H1 (cell line): Measurements from ENCODE around the gene ECI1. TPM values are rescaled to one million over a fixed set of nuclear protein-coding genes. Genes with fewer than 3 reads are reported as not detected.

Experiments
- CTCF ChIA-PET: fragments of 300-600 bp; sonication (Branson Sonifier 250); formaldehyde crosslinking; loops from one replicate; lab custom pipeline; 2021; ENCODE audit not compliant: partially characterized antibody; lab: Charles Lee
- POLR2A ChIA-PET: fragments of 300-600 bp; sonication (Branson Sonifier 250); formaldehyde crosslinking; loops from one replicate; lab custom pipeline; 2021; ENCODE audit warnings: inconsistent platforms; ENCODE audit not compliant: partially characterized antibody; lab: Charles Lee
- DNase-seq, 2 experiments: peaks; one replicate each; pipeline versions ENCODE4 v3.0.0 to v3.0.0-alpha.2; 2010 to 2022; ENCODE audit warnings: low spot score in 2 of 2, low read depth in 1 of 2, mixed read lengths in 1 of 2
- FAIRE-seq: peaks from 2 replicates; lab custom pipeline; 2011; peaks lifted over from hg19 to GRCh38; lab: Jason Lieb, UNC
- H2AFZ ChIP-seq: 2 replicates; pipeline ENCODE4 v1.8.1; 2012; ENCODE audit warnings: low read length, inconsistent platforms
- H2AK5ac ChIP-seq: 2 replicates; pipeline ENCODE4 v1.6.1; 2013; ENCODE audit warnings: low read depth, low read length
- H2BK120ac ChIP-seq: replicated peaks from 2 replicates; pipeline ENCODE3; 2013; ENCODE audit warnings: low read depth, low read length, inconsistent platforms
- H2BK12ac ChIP-seq: 2 replicates; pipeline ENCODE4 v1.6.1; 2013; ENCODE audit warnings: low read depth, low read length
- H2BK15ac ChIP-seq: 2 replicates; pipeline ENCODE4 v1.6.1; 2013; ENCODE audit warnings: low read length
- H2BK20ac ChIP-seq: 2 replicates; pipeline ENCODE4 v1.6.1; 2013; ENCODE audit warnings: low read length
- H2BK5ac ChIP-seq: 2 replicates; pipeline ENCODE4 v1.6.1; 2013; ENCODE audit warnings: low read depth, low read length
- H3K14ac ChIP-seq: 2 replicates; pipeline ENCODE4 v1.6.1; 2013; ENCODE audit warnings: inconsistent platforms; ENCODE audit not compliant: insufficient read length
- H3K18ac ChIP-seq: 2 replicates; pipeline ENCODE4 v1.6.1; 2013; ENCODE audit warnings: low read length; ENCODE audit errors: extremely low read depth
- H3K23ac ChIP-seq: 2 replicates; pipeline ENCODE4 v1.6.1; 2013; ENCODE audit warnings: inconsistent platforms; ENCODE audit not compliant: insufficient read length
- H3K23me2 ChIP-seq: 2 replicates; pipeline ENCODE4 v1.6.1; 2013; ENCODE audit warnings: low read depth, low read length
- H3K27ac ChIP-seq: 2 replicates; pipeline ENCODE4 v1.6.1; 2011; ENCODE audit warnings: low read depth, low read length, inconsistent platforms
- H3K27me3 ChIP-seq, 4 experiments: replicated peaks in 1 of 4; 1 replicate in 1 of 4; 2 replicates in 3 of 4; pipeline versions ENCODE4 v1.6.1 to v1.8.1; 2011 to 2013; ENCODE audit warnings: low read length in 3 of 4, mild to moderate bottlenecking in 3 of 4, inconsistent platforms in 2 of 4, mixed read lengths in 2 of 4, moderate library complexity in 1 of 4; ENCODE audit not compliant: control insufficient read depth in 3 of 4, insufficient read depth in 3 of 4; ENCODE audit errors: extremely low read depth in 1 of 4
- H3K36me3 ChIP-seq, 4 experiments: 2 replicates each; pipeline versions ENCODE4 v1.6.1 to v1.8.1; 2011 to 2013; ENCODE audit warnings: mild to moderate bottlenecking in 4 of 4, low read length in 3 of 4, moderate library complexity in 2 of 4, control low read depth in 1 of 4, inconsistent platforms in 1 of 4; ENCODE audit not compliant: insufficient read depth in 4 of 4, control insufficient read depth in 2 of 4
- H3K4ac ChIP-seq: replicated peaks from 2 replicates; pipeline ENCODE3; 2013; ENCODE audit warnings: low read length, low read depth, mixed read lengths, inconsistent platforms; ENCODE audit not compliant: insufficient read length
- H3K4me1 ChIP-seq, 4 experiments: replicated peaks in 1 of 4; 1 replicate in 1 of 4; 2 replicates in 3 of 4; pipeline versions ENCODE4 v1.6.1 to v1.8.1; 2011 to 2013; ENCODE audit warnings: low read length in 3 of 4, inconsistent platforms in 2 of 4, mixed read lengths in 1 of 4; ENCODE audit not compliant: insufficient read depth in 4 of 4, control insufficient read depth in 3 of 4
- H3K4me2 ChIP-seq, 2 experiments: 2 replicates each; pipeline versions ENCODE4 v1.6.1 to v1.8.1; 2011 to 2013; ENCODE audit warnings: low read depth in 2 of 2, low read length in 2 of 2, control low read depth in 1 of 2, inconsistent platforms in 1 of 2, mild to moderate bottlenecking in 1 of 2; ENCODE audit not compliant: insufficient read depth in 1 of 2
- H3K4me3 ChIP-seq, 4 experiments: fragments of 200-600, 300-600 bp in 1 of 4; sonication (generic), shearing (Covaris generic), sonication (Bioruptor Twin) in 1 of 4; 2 replicates each; pipeline versions ENCODE4 v1.5.1 to v1.8.1; 2011 to 2016; ENCODE audit warnings: low read length in 4 of 4, low read depth in 3 of 4, control low read depth in 2 of 4, inconsistent platforms in 2 of 4, mild to moderate bottlenecking in 2 of 4, mixed read lengths in 1 of 4, moderate library complexity in 1 of 4; ENCODE audit not compliant: insufficient read depth in 2 of 4; ENCODE audit errors: extremely low read depth in 1 of 4
- H3K56ac ChIP-seq: replicated peaks from 2 replicates; pipeline ENCODE3; 2013; ENCODE audit warnings: low read depth, mild to moderate bottlenecking, mixed read lengths, low read length, inconsistent platforms; ENCODE audit not compliant: insufficient read length
- H3K79me1 ChIP-seq: 2 replicates; pipeline ENCODE4 v1.6.1; 2013; ENCODE audit warnings: low read depth, low read length, control low read depth
- H3K79me2 ChIP-seq, 2 experiments: 2 replicates each; pipeline versions ENCODE4 v1.6.1 to v1.8.1; 2012 to 2013; ENCODE audit warnings: low read length in 2 of 2, mild to moderate bottlenecking in 2 of 2, inconsistent platforms in 1 of 2; ENCODE audit not compliant: insufficient read depth in 2 of 2, control insufficient read depth in 1 of 2
- H3K9ac ChIP-seq, 4 experiments: replicated peaks in 1 of 4; 1 replicate in 1 of 4; 2 replicates in 3 of 4; pipeline versions ENCODE4 v1.6.1 to v1.8.1; 2011 to 2013; ENCODE audit warnings: low read depth in 3 of 4, low read length in 3 of 4, control low read depth in 2 of 4, mild to moderate bottlenecking in 2 of 4, moderate library complexity in 2 of 4, inconsistent platforms in 1 of 4; ENCODE audit errors: extremely low read depth in 1 of 4
- H3K9me3 ChIP-seq, 2 experiments: 2 replicates each; pipeline versions ENCODE4 v1.6.1 to v1.8.1; 2012 to 2013; ENCODE audit warnings: mild to moderate bottlenecking in 2 of 2, moderate library complexity in 2 of 2, control low read depth in 1 of 2, inconsistent platforms in 1 of 2, low read depth in 1 of 2, low read length in 1 of 2, mixed read lengths in 1 of 2; ENCODE audit not compliant: insufficient read depth in 2 of 2
- H4K20me1 ChIP-seq, 2 experiments: replicated peaks in 1 of 2; 2 replicates each; pipeline versions ENCODE3 to v1.8.1; 2011 to 2013; ENCODE audit warnings: inconsistent platforms in 2 of 2, low read length in 2 of 2, mild to moderate bottlenecking in 1 of 2; ENCODE audit not compliant: insufficient read depth in 2 of 2, control insufficient read depth in 1 of 2
- H4K5ac ChIP-seq: 2 replicates; pipeline ENCODE4 v1.6.1; 2013; ENCODE audit warnings: low read length, low read depth, mixed read lengths, inconsistent platforms; ENCODE audit not compliant: insufficient read length
- H4K8ac ChIP-seq: 2 replicates; pipeline ENCODE4 v1.8.0; 2013; ENCODE audit warnings: mild to moderate bottlenecking, moderate library complexity, low read length, inconsistent platforms; ENCODE audit not compliant: insufficient read depth; ENCODE audit errors: extremely low read depth
- H4K91ac ChIP-seq: replicated peaks from 2 replicates; pipeline ENCODE3; 2013; ENCODE audit warnings: low read length, mixed read lengths, inconsistent platforms; ENCODE audit not compliant: insufficient read length
- BACH1 ChIP-seq: IDR thresholded peaks from 2 replicates; pipeline ENCODE4 v1.6.1; 2012; ENCODE audit warnings: low read length, improper control_type of control experiment
- EZH2 ChIP-seq: fragments of 200-600 bp; sonication (generic); IDR thresholded peaks from 2 replicates; pipeline ENCODE4 v1.7.1; 2012; ENCODE audit warnings: low read depth, mild to moderate bottlenecking, moderate library complexity, low read length, inconsistent platforms; ENCODE audit not compliant: severe bottlenecking
- GABPA ChIP-seq: IDR thresholded peaks from 2 replicates; pipeline ENCODE4 v1.6.1; 2011; ENCODE audit warnings: mild to moderate bottlenecking, low read length, moderate library complexity, borderline replicate concordance; ENCODE audit not compliant: insufficient read depth
- RAD21 ChIP-seq, 2 experiments: IDR thresholded peaks in 1 of 2; conservative IDR thresholded peaks in 1 of 2; 2 replicates each; pipeline ENCODE4 v1.6.1; 2011; ENCODE audit warnings: low read depth in 2 of 2, low read length in 2 of 2, improper control_type of control experiment in 1 of 2, inconsistent platforms in 1 of 2, mild to moderate bottlenecking in 1 of 2, moderate library complexity in 1 of 2
- SIX5 ChIP-seq: IDR thresholded peaks from 2 replicates; pipeline ENCODE4 v1.6.1; 2011; ENCODE audit warnings: mild to moderate bottlenecking, low read depth, low read length
- SP2 ChIP-seq: IDR thresholded peaks from 2 replicates; pipeline ENCODE4 v1.6.1; 2012; ENCODE audit warnings: mild to moderate bottlenecking, low read length, inconsistent platforms
- SP4 ChIP-seq: IDR thresholded peaks from 2 replicates; pipeline ENCODE4 v1.6.1; 2012; ENCODE audit warnings: low read length, inconsistent platforms
- WGBS, 2 experiments: shearing (Covaris generic) in 1 of 2; methylation state at CpG; one replicate each; pipeline versions ENCODE4 v1.1.6 to v1.1.7; 2013 to 2015; ENCODE audit warnings: low lambda C conversion rate in 2 of 2, mixed read lengths in 2 of 2, inconsistent platforms in 1 of 2, low coverage in 1 of 2, missing lambda C conversion rate in 1 of 2; ENCODE audit not compliant: insufficient replicate concordance in 2 of 2, insufficient coverage in 1 of 2, insufficient read length in 1 of 2; ENCODE audit errors: extremely low coverage in 1 of 2, missing lambda C conversion rate in 1 of 2; 5-methylcytosine and 5-hydroxymethylcytosine counted together
- polyA plus RNA-seq, 7 experiments: library from polyadenylated mRNA; depleted of rRNA in 3 of 7; stranded (reverse) in 5 of 7; unstranded in 2 of 7; fragments of >200 nt in 5 of 7; fragments of 200-250 nt in 2 of 7; gene quantifications; 1 replicate in 5 of 7; 2 replicates in 1 of 7; 4 replicates in 1 of 7; pipeline versions ENCODE4 v1.2.1 to v1.2.3, GENCODE V29; 2011 to 2013; ENCODE audit warnings: missing spikeins in 2 of 7, mixed read lengths in 2 of 7
- total RNA-seq: library from RNA; stranded (reverse); fragmentation: NEBNext Ultra II Directional; extraction: Animal tissue kit (Norgen Biotek cat#: 25700); gene quantifications from 2 replicates; pipeline ENCODE4 v1.2.1, GENCODE V29; 2021
- TF ChIP-seq, protein P1 (sequence below), 3 experiments: IDR thresholded peaks; 1 replicate in 2 of 3; 2 replicates in 1 of 3; pipeline versions ENCODE4 v1.5.1 to v1.6.1; 2011; ENCODE audit warnings: low read length in 3 of 3, mild to moderate bottlenecking in 3 of 3, inconsistent platforms in 2 of 3, low read depth in 1 of 3, moderate library complexity in 1 of 3; ENCODE audit not compliant: insufficient read depth in 1 of 3; ENCODE audit errors: control extremely low read depth in 1 of 3

ECI1 gene
- total and polyA plus RNA-seq, 2 of the 8 experiments (the other 6 are each of a cell fraction or from before 2014, with no cell fraction given), result 79.5 to 151 TPM

DNA sequence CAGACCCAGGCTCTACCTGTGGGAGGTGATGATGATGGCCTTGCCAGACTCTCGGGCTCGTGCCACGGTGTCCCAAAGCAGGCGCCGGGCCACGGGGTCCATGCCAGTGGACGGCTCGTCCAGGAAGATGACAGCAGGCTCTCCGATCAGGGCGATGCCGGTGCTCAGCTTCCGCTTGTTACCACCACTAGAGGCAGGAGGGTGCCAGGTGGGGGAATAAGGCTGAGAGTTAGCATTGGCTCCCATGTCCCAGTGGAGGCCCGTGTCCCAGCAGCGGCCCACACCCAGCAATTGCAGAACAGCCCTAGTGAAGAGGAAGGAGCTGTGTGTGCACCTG lies 26.9 kb upstream of the ECI1 start:
- no peaks in the 10 kb centered on the region for H3K23me2 ChIP-seq
- H4K8ac ChIP-seq, result peak overlapping the region; percentile 35; the same call in 1 of the 2 replicates
- H2BK5ac ChIP-seq, result 0 out of 2 replicates have a peak overlapping the region, but pooled peaks have one; percentile 8
- no peak overlapping the region for H3K23ac ChIP-seq
- no peak overlapping the region for H3K14ac ChIP-seq
- no peak overlapping the region for H3K4me2 ChIP-seq
- H2BK15ac ChIP-seq, result no peak overlapping the region
- no peak overlapping the region for H3K56ac ChIP-seq
- H3K79me2 ChIP-seq, result no peaks in the 10 kb centered on the region
- H4K91ac ChIP-seq, result no peak overlapping the region
- H3K4me1 ChIP-seq, result no peaks in the 10 kb centered on the region; a peak in 1 of 7 replicates
- H2AFZ ChIP-seq, result no peak overlapping the region
- WGBS, 2 experiments, result 88% methylated on average over 13 of the region's 14 CpGs; no CpG with 5 or more reads in 1 of the 2 experiments
- H3K4me3 ChIP-seq, result no peak overlapping the region
- no peak overlapping the region for H2AK5ac ChIP-seq
- H3K27me3 ChIP-seq, result no peaks in the 10 kb centered on the region
- no peaks in the 10 kb centered on the region for H3K36me3 ChIP-seq
- H2BK12ac ChIP-seq, result no peak overlapping the region
- H3K27ac ChIP-seq, result no peak overlapping the region
- no peak for DNase-seq
- peaks cover 3 to 5% of the 10 kb centered on the region in 2 experiments for H4K20me1 ChIP-seq
- no peaks in the 10 kb centered on the region for H3K9me3 ChIP-seq
- H3K4ac ChIP-seq, result no peak overlapping the region
- no peak overlapping the region for H3K18ac ChIP-seq
- FAIRE-seq, result no peak
- H2BK120ac ChIP-seq, result no peak overlapping the region
- peak; percentile 38 to 48 for TF ChIP-seq RAD21 (IDR thresholded peaks at IDR 0.05 in 1 of 2, conservative IDR thresholded peaks at IDR 0.05 in 1 of 2; ENCODE audit: low read depth in 2 of 2, low read length in 2 of 2)
- TF ChIP-seq, protein P1, sequence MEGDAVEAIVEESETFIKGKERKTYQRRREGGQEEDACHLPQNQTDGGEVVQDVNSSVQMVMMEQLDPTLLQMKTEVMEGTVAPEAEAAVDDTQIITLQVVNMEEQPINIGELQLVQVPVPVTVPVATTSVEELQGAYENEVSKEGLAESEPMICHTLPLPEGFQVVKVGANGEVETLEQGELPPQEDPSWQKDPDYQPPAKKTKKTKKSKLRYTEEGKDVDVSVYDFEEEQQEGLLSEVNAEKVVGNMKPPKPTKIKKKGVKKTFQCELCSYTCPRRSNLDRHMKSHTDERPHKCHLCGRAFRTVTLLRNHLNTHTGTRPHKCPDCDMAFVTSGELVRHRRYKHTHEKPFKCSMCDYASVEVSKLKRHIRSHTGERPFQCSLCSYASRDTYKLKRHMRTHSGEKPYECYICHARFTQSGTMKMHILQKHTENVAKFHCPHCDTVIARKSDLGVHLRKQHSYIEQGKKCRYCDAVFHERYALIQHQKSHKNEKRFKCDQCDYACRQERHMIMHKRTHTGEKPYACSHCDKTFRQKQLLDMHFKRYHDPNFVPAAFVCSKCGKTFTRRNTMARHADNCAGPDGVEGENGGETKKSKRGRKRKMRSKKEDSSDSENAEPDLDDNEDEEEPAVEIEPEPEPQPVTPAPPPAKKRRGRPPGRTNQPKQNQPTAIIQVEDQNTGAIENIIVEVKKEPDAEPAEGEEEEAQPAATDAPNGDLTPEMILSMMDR (IDR thresholded peaks at IDR 0.05; ENCODE audit: control extremely low read depth in 1 of 3, insufficient read depth in 1 of 3, low read depth in 1 of 3, low read length in 3 of 3), result peak; percentile 53 to 66 (median 54)
- TF ChIP-seq SP4, result no peak
- no peak for TF ChIP-seq SIX5
- TF ChIP-seq EZH2, result no peak
- no peak for TF ChIP-seq SP2
- no peak for TF ChIP-seq BACH1
- peak; percentile 54; the same call in 1 of the 2 replicates for TF ChIP-seq GABPA
- ChIA-PET POLR2A (interaction anchor here (0.6 to 3.6 kb wide), 11 partner anchors 8 to 325 kb away, joined by 3 to 29 read pairs (median 4); partner anchors contain the start of genes ECI1 and TRAF7), CTCF (interaction anchor here (0.6 to 4.8 kb wide), 15 partner anchors 8 to 223 kb away, joined by 3 to 30 read pairs (median 3); no protein-coding TSS in a partner anchor)
- no peak overlapping the region for H3K9ac ChIP-seq
- no peak overlapping the region for H4K5ac ChIP-seq
- no peaks in the 10 kb centered on the region for H3K79me1 ChIP-seq
- no peak overlapping the region for H2BK20ac ChIP-seq
